Non-pigmented ciliary epithelial cell (primary cell): ENCODE data around the gene MCU.

Experiments used
- DNase-seq: peaks from one replicate; pipeline ENCODE4 v3.0.0-alpha.2; 2010; ENCODE audit warnings: low read depth

The MCU gene

DNA sequence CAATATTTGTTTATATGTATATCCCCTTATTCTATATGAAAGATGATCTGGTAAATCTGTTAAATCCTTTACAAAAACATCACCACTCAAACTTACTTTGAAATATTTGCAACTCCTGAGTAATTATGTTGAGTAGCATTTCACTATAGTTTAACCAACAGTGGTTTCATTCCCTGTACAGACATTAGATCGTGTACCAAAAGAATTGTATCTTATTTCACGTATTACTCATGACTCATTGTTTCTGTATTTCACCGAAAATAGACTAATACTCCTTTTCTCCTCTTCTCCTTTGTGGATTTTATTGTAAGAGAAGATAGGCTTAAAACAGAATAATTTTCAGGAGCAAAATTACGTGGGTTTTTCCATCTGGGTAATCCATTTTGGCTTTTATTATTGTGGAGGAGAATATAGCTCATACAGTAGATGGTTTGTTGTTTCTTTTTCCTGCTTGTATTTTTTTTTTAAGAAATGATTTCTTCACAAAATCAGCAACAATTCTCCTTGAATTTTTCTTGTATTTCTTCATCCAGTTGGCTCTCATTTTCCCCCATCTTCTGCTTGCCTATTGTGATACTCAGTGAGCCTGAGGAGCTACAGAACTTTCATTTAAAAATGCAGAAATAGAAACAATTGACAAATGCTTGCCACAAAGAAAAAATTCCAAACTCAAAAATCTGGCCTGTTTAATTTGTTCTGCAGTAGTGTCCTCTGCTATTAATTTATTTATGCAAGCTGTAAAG, 111.0 kb downstream of the MCU start:
- no peak for DNase-seq

DNA sequence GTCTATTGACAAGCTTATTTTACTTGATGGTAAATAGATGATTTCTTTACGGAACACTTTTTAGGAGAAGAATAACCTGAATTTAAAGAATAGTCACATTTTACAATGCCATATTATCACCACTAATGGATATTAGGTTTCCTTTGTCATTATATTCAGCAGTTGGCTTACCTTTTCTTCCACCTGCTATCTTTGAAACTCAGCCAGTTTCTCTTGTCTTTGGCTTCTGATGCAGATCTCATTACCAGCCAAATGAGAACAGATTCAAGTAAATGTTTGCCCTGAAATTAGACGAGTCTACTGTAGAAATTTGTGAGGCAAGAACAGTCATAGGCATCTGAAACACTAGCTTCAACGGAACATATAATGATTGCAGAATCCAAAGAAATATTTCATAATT, 116.1 kb downstream of the MCU start:
- DNase-seq: no peak

DNA sequence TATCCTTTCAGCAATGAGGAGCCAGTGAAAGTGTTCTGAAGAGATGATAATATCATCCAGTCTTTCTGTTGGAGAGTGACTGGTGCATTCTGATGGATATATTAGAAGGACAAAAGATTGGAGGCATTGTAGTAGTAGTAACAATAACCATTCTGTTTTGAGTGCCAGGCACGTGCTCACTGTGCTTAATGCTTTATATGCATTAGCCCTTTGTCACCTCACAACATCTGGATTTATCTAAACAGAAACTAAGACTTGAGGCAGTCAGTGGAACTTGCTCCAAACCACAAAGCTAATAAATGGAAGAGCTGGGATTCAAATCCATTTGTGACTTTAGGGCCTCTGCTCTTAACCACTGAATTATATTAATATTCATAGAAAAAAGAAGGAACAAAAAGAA, 117.1 kb downstream of the MCU start:
- DNase-seq: no peak

DNA sequence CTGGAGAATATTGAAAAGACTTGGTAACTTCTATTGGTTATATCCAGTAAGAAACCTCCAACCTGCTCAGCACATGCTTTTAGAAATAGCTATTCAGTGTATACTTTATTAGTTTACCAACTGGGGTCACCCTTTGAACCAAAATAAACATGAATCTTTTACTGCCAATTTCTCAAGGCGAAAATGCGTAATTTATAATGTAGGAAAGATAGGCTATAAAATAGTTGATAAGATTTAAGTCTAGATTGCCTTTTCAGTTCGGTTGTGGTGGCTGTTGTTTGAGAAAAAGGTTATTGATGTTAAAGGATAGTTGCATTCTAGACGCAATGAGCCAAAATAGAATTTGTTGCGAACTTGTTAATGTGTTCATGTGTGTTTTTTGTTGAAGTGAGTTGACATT, 119.0 kb downstream of the MCU start:
- no peak for DNase-seq

DNA sequence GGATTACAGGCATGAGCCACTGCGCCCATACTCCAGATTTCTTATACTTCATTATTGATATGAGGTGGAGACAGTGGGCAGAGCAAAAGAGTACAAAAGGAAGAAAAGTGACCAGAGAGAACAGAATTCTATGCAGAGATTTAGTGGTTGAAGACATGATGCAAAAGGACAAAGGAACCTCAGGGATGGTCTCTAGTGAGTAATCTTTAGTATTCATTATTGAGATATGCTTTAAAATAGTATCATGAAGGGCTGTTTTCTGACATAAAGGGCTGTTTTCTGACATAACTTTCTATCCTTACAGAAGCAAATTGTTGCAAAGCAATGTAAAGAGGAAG, 120.4 kb downstream of the MCU start:
- DNase-seq: no peak

DNA sequence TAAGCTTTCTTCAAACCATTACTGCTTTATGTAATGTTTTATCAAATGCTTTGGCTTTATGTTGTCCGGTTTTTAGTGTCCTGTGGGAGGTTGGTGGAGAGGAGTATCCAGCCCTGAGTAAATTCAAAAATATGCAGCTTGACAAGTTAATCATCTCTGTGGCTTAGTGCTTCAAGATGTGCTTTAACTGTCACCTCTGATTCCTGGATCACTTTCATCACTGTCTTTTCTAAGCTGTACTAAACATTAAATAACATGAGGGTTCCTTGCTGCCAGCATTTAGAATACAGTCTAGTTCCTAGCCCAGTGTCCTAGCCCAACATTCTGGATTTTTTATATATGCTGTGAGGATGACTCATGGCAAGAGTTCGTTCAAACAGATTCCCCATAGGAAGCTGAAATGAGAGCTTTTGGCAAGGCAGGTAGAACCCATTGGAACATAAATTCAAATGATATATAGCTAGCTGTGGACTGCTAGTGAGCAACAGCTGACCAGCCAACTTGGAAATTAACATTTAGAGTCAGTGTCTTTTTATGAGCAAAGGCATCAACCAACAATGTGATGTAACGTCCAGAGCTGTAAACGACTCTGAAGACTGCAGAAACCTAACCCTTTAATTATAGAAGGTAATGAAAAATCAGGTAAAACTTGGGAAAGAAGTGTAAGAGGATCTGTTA, 120.9 kb downstream of the MCU start:
- no peak for DNase-seq

DNA sequence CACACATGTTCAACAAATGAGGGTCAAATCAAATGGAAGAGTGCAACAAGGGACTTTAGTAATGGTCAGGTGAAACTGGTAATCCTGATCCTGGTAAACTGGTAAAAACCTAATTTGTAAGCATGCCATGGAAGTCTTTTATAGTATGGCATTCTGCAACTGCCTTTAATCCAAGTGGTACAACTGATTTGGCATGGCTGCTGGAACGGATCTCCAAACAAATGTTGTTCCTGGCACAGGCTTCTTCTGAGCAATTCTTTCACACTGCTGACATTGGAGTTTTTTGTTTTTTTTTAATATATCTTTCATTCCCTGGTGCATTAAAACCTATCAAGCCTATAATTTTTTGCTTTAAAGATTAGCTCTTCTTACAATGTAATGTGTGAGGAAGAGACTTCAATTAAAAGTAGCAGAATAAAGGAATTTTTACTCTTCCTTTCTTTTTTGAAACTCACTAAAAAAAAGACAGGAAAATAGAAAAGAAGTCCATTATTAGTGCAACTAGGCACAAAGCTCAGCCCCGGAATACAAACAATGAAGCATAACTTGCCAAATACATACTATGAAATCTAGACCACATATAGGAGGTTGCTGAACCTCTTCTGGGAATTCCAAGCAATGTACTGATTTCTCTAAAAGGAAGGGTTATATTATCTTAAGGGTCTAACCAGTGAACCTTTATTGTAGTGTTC, 122.3 kb downstream of the MCU start:
- no peak for DNase-seq

DNA sequence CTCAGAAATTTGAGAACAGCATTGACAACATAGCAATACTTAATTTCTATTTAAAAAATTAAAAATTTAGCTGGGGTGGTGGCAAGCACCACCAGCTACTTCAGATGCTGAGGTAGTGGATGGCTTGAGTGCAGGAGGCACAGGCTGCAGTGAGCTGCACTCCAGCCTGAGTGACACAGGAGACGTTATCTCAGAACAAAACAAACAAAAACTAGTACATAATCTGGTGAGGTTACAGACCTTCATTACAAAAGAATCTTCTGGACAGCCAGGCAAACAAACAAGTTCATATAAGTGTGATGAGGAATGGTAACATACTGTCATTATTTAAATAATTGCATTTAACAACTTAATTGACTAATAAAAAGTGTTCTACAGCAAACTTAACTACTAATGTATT, 124.6 kb downstream of the MCU start:
- no peak for DNase-seq

DNA sequence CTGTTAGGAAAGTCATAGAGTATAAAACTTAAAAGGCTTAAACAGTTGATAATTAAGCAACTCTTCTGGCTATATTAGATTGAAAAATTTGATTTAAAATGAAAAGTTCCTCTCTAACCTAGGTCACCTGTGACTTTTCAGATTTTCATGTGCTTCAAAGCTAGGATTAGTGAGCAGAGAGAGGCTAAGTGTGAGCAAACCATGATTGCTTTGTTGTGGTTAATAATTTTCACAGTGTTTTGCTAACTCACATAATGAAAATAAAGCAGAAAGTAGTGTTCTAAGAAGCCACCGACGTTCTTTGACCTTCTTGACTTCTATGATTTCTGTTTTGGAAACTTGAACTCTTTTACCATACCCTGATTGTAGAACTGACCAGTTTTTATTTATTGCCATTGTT, 126.1 kb downstream of the MCU start:
- DNase-seq: no peak

DNA sequence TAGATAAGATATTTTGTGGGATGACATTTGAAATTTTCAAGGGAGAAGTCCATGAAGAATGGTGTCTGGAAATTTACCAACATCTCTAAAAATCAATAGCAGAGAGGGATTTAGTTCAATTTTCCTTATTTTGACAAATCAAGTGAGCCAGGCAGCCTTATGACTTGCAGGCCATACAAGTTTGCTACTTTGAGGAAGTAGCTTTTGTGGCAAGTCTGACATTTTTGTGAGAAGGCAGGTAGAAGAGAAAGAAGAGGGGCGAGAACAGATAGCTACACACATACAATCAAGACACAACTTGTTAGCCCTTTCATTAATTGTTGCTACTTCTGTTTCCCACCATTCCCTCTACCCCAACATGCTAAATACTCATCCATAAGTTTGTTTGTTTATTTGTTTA, 127.1 kb downstream of the MCU start:
- no peak for DNase-seq

DNA sequence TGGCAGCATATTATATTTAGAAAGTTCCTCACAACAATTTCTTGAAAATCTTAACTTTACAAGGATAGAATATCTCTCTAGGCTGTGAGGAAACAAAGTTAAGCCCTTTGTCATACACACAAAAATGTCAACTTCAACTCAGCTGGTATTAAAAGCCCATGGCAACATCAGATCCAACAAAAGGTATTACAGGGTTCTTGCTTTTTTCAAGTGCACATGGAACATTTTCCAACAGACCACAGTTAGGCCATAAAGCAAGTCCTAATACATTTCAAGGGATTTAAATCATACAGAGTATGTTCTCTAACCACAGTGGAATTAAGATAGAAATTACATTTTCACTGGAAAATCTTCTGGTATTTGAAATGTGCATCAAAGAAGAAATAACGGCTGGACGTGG, 129.7 kb downstream of the MCU start:
- no peak for DNase-seq

DNA sequence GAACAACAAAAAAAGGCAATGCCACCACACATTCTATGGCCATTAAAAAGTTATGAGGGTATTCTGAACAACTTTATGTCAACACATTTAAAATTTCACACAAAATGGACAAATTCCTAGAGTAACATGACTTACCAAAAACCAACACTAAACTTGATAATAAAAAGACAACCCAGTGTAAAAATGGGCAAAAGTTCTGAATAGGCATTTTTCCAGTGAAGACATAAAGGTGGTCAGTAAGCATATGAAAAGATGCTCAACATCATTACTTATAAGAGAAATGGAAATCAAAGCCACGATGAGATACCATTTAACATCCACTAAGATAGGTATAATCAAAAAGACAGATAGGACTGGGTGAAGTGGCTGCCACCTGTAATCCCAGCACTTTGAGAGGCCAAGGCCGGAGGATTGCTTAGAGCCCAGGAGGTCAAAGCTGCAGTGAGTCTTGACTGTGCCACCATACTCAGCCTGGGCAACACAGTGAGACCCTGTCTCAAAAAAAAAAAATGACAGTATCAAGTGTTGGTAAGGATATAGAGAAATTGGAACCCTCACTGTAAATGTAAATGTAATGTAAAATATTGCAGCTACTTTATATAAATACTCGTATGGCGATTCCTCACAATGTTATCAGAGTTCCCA, 130.5 kb downstream of the MCU start:
- no peak for DNase-seq

DNA sequence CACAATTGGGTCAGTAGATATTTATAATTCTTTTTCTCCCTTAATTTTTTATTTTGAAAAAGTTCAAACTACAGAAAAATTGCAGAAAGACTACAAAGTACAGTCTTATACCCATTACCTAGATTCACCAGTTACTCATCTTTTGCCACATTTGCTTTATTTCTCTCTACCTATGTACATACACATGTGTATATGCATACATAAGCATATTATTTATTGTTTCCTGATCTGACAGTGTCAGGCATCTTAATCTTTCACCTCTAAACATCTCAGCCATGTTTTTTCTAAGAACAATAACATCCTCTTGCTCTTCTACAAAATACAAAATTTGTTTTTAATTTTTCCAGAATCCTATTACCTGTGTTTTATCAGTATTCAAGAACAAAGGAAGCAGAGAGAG, 133.2 kb downstream of the MCU start:
- DNase-seq: no peak

DNA sequence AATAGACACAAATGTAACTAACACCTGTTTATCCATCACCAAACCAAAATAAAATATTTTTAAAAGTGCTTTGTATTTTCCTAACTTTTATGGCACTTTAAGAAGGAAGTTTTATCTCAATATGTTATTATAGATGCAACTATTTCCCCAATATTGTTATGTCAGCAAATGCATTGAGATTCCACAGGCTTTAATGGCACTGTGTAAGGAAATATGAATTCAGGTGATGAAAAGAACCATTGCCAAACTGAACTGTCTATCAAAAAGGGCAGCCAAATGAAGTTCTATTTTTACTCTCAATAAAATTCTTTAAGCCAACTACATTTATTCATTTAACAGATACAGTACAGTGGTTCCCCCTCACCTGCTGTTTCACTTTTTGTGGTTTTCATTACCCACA, 134.4 kb downstream of the MCU start:
- DNase-seq: no peak

DNA sequence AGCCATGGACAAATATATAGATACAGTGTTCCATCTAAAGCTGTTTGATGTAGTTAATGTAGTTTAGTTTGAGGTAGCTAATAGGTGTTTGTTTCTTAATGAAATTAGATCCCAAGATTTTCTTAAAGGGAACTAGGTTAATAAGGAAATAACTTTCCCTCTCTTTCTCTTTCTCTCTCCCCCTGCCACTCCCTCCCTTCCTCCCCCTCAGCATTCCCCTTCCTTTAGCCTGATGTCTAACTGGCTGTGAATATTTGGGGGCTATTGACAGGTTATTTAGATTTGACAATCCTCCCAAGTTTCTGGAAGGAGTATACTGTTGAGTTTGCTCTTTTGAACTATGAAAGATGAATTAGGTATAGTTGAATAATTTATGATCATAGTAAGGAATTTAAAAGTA, 136.4 kb downstream of the MCU start:
- DNase-seq: no peak

DNA sequence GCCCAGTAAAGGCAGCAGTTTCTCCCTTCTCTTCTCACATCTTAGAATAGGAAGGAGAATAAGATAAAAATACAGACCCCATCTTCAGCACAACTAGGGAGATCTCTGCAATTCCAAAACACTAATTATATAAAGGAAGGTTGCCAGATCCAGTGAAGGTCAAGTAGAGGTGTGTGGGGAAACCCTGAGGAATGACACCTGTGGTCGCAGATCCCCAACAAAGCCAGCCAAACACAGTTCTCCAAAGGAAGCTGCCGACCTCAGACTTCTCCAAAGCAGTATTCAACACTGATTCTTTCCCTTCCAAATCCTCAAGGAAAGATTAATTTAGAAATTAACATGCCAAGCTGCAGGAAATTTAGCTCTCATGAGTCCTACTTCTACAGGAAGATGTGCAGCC, 138.7 kb downstream of the MCU start:
- no peak for DNase-seq

DNA sequence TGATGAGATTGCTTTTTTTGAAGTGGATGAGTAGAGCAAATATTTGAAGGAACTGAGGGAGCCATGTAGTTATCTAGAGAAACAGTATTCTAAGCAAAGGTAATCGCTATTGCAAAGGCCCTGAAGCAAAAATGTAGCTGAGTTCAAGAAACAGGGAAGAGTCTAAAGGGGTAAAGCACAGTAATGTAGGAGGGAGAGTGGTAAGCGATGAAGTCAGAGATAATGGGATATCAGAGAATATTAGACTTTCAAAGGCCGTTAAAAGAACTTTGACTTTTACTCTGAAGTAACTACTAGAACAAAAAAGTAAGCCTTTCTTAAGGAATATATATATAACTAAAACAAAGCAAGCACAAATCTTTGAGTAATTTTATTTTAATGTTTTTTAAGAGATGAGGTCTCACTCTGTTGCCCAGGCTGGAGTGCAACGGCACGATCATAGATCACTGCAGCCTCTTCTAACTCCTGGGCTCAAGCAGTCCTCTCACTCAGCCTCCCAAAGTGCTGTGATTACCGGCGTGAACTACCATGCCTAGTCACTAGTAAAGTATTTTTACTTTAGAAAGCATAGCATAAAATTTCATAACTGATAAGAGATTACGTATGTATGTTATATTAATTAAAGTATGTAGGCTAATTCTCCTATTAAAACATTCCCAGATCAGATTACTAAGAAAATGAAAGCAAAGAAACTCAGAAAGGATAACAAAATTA, 139.9 kb downstream of the MCU start:
- DNase-seq: no peak

DNA sequence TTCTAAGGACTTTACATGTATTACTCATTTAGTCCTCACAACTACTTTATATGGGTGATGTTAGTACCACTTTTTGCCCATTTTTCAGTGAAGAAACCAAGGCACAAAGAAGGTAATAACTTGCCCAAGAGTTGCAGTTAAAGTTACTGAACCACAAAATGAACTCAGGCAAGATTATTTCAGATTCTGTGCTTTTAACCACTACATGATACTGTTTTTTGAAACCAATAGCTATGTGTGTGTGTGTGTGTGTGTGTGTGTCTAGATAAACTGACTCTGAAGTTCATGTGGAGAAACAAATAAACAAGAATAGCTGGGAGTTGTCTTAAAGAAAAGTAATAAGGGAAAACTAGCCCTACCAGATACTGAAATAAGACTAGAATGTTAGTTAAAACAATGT, 140.8 kb downstream of the MCU start:
- DNase-seq: no peak

DNA sequence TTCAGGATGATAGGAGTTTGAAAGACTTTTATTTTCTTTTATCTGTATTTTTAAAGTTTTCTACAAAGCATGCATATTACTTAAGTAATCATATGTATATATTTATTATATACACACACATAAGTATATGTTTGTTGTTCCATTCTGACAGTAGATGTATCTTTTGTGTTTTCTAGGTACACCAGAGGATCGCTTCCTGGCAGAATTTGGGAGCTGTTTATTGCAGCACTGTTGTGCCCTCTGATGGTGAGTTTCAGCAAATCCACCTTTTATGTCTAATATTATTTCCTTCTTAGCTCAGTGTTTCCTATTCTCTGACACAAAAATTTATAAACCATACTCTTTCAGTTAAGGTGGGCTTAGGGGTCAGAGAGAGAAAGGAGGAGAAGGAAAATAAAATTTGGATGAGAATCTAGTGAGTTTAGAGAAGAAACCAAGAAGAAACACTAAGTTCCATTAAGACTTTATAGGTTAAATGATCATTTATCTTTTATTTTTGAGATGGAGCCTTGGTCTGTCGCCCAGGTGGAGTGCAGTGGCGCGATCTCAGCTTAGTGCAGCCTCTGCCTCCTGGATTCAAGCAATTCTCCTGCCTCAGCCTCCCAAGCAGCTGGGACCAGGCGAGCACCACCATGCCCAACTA, 142.4 kb downstream of the MCU start:
- DNase-seq: no peak

DNA sequence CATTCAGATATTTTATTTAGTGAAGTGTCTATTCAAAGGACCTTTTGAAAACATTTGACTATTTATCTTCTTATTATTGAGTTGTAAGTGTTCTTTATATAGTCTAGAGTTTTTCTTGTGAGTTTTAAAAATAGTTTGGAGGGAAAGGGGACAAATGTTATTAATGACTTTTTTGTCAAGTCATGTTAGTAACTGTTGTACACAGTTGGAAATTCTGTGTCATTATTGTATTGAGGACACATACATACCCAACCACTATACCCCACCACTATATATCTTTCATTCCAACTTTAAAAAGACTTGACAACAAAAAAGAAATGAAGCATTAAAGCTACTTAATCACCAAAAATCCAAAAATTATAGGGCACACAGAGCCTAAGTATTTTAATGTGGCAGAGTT, 148.4 kb downstream of the MCU start:
- DNase-seq: no peak

DNA sequence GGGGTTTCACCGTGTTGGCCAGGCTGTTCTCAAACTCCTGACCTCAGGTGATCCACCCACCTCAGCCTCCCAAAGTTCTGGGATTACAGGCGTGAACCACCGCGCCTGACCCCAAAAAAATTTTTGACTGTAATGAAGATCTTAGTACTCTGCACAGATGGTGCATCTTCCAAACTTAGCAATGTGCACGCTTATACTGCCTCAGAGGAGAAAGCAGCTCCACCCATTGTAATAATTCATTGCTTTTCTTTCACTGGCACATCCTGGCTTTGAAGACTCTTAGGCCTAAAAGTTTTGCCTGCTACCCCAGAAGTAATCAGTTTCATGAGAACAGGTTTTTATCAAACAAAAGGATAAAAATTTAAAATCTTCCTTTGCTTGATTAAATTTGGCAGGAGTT, 149.5 kb downstream of the MCU start:
- no peak for DNase-seq

DNA sequence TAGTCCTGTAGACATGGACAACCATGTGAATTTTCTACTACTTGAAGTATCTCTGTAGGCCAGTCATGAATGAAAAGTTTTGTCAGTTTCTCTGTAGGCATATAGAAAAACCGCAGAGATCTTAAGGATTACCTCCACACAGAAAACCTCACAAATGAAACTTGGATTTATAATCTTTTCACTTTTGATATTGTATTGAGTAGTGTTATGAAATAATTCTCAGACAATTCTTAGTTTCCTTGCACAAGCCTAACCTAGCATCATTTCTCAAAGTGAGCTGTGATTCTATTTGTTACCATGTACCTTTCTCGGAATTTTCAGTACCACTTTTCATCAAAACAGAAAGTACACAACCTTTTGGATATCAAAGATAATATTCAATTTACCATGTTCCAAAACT, 150.2 kb downstream of the MCU start:
- DNase-seq: no peak
